Right atrium auricular region (tissue), 2 donors: Measurements from ENCODE around the gene SAG. TPM values are rescaled to one million over a fixed set of nuclear protein-coding genes. Genes with fewer than 3 reads are reported as not detected.

Source experiments
- DNase-seq: peaks from one replicate; pipeline ENCODE4 v3.0.0-alpha.2; 2019; ENCODE audit warnings: low spot score
- H3K27ac ChIP-seq, 2 donors: fragments of 200-600 bp; sonication (generic); 1 replicate in 1 of 2; 2 replicates in 1 of 2; pipeline ENCODE4 v1.5.1; 2016 to 2019
- H3K27me3 ChIP-seq, 2 donors: fragments of 200-600 bp; sonication (generic); one replicate each; pipeline versions ENCODE4 v1.5.1 to v1.6.0; 2017 to 2019
- H3K36me3 ChIP-seq: fragments of 200-600 bp; sonication (generic); one replicate; pipeline ENCODE4 v1.5.1; 2016
- H3K4me1 ChIP-seq, 2 donors: fragments of 200-600 bp; sonication (generic); one replicate each; pipeline versions ENCODE4 v1.5.1 to v1.6.0; 2017 to 2019
- H3K4me3 ChIP-seq, 2 donors: fragments of 200-600 bp; sonication (generic); 1 replicate in 1 of 2; 2 replicates in 1 of 2; pipeline ENCODE4 v1.5.1; 2017 to 2019; ENCODE audit warnings: mild to moderate bottlenecking in 1 of 2, moderate library complexity in 1 of 2
- H3K9me3 ChIP-seq, 2 donors: fragments of 200-600 bp; sonication (generic); one replicate each; pipeline ENCODE4 v1.5.1; 2019
- CTCF ChIP-seq, 2 donors: fragments of 200-600 bp; sonication (generic); IDR thresholded peaks; one replicate each; pipeline ENCODE4 v1.5.1; 2019; ENCODE audit warnings: antibody characterized with exemption in 2 of 2
- total RNA-seq, 2 donors: library from RNA; depleted of rRNA; stranded (reverse); fragments of >200 nt; gene quantifications; one replicate each; pipeline ENCODE4 v1.1.0, GENCODE V29; 2016

The SAG gene
- total RNA-seq, 2 donors from 2014 or later, result 2.9 TPM; not detected in 1

DNA sequence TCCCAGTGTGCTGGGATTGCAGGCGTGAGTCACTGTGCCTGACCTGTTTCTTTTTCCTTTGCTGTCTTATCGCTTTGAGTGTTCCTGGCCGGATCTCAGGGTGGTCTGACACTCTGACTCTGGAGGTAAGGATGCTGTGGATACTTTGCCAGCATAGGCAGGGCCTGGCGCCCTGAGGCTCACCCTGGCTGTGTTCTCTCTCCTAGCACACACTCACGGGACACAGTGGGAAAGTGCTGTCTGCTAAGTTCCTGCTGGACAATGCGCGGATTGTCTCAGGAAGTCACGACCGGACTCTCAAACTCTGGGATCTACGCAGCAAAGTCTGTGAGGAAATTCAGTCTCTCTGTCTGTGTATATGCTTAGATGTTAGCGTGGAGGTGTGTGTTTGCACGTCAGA, 18.0 kb upstream of the SAG start:
- DNase-seq, result no peak
- Histone ChIP-seq H3K4me3 (no peak overlapping the region), H3K4me1 (no peaks in the 10 kb centered on the region), H3K36me3 (peaks cover 69% of the 10 kb centered on the region), H3K27me3 (no peaks in the 10 kb centered on the region), H3K9me3 (no peaks in the 10 kb centered on the region), H3K27ac (no peak overlapping the region)
- no peak for TF ChIP-seq CTCF (IDR thresholded peaks at IDR 0.05)

DNA sequence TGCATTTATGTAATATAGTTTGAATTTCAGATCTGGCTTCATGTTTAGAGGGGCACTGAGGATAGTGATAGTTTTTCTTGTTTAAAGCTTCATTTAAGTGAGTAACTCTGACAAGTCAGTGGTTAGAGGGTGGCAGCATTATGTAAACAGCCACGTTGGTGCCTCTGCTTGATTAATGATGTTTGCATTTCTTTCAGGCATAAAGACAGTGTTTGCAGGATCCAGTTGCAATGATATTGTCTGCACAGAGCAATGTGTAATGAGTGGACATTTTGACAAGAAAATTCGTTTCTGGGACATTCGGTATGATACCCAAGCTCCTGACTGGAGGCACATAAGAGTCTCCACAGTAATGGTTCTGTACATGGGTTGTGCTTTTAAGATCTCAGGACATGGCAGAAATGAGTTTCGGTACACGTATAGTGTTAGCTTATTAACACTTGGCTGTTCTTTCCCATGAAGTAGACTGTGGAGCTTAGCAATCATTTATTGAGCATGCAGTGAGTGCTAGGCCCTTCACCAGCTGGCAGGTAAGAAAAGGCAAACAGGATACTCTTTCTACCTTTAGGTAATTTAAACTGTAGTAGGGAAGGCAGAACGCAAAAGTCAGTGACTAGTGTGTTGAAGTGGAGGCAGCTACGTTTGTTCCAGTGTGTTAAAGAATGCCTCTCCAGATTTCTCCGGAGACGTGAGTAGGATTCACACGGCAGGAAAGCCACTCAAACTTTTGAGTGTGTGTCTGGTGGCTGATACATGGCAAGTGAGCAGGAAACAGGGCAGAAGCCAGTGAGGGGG, 17.4 kb upstream of the SAG start:
- no peak overlapping the region for H3K27ac ChIP-seq
- no peak for TF ChIP-seq CTCF (IDR thresholded peaks at IDR 0.05)
- no peaks in the 10 kb centered on the region for H3K27me3 ChIP-seq
- no peaks in the 10 kb centered on the region for H3K9me3 ChIP-seq
- peaks cover 70% of the 10 kb centered on the region for H3K36me3 ChIP-seq
- no peak for DNase-seq
- no peak overlapping the region for H3K4me3 ChIP-seq
- H3K4me1 ChIP-seq, result no peaks in the 10 kb centered on the region

DNA sequence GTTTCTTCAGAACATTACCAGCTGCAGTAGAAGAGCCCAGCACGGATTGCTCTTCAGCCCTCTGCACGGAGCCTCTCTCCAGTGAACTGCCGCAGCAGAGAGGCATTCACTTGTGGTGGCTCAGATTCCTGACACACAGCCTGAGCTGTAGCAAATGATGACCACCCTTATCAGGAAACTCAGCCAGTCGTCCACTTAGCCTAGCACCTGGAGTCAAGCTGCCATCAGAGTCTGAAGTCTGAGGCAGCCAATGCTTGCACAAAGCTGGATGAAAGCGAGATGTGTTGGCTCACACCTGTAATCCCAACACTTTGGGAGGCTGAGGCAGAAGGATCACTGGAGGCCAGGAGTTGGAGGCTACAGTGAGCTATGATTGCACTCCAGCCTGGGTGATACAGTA, 11.7 kb upstream of the SAG start:
- Histone ChIP-seq H3K4me3 (no peak overlapping the region), H3K9me3 (no peaks in the 10 kb centered on the region), H3K4me1 (no peaks in the 10 kb centered on the region), H3K27ac (no peak overlapping the region), H3K27me3 (no peaks in the 10 kb centered on the region), H3K36me3 (peaks cover 49% of the 10 kb centered on the region)
- no peak for TF ChIP-seq CTCF (IDR thresholded peaks at IDR 0.05)
- DNase-seq, result no peak

DNA sequence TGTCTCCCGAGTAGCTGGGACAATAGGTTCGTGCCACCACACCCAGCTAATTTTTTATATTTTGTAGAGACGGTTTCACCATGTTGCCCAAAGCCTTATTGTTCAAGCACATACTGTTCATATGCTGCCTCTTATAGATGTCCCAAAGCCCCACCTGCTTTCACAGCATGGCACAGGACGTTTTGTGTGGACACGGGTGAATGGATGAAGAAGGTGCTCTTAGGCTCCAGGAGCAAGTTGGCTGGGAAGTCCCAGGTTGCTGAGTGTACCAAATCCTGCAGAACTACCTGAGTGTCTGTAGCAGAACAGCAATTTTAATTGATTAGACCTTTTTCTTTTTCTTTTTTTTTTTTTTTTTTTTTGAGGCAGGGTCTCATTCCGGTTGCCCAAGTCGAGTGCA, 10.5 kb upstream of the SAG start:
- Histone ChIP-seq H3K27ac (no peak overlapping the region), H3K4me3 (no peak overlapping the region), H3K9me3 (no peaks in the 10 kb centered on the region), H3K27me3 (no peaks in the 10 kb centered on the region), H3K4me1 (no peaks in the 10 kb centered on the region), H3K36me3 (peaks cover 37% of the 10 kb centered on the region)
- no peak for DNase-seq
- no peak for TF ChIP-seq CTCF (IDR thresholded peaks at IDR 0.05)

- Histone ChIP-seq H3K4me3 (no peak overlapping the region), H3K27me3 (no peaks in the 10 kb centered on the region), H3K36me3 (peaks cover 6% of the 10 kb centered on the region), H3K27ac (no peak overlapping the region), H3K9me3 (no peaks in the 10 kb centered on the region), H3K4me1 (no peaks in the 10 kb centered on the region)
- DNase-seq, result no peak
- no peak for TF ChIP-seq CTCF (IDR thresholded peaks at IDR 0.05)
These were observed 7.2 kb upstream of the SAG start for GRCh38 chr2:233300401-233300800.

DNA sequence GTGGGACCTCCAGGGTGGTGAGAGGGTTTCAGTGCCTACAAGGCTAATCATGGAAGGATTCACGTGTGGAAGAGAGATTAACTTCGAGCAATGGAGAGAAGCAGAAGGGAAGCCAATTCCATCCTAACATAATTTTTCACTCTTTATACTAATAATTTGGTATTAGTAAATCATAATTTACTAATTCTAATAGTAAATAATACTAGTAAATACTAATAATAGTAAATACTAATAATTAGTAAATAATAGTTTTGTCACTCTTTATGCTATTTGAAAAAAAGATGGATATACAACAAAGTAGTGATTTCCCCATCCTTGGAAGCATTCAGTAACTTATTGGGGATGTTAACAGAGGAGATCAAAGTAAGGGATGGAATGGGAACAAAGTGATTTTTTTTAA, 6.4 kb upstream of the SAG start:
- DNase-seq, result no peak
- Histone ChIP-seq H3K27me3 (no peaks in the 10 kb centered on the region), H3K4me3 (no peak overlapping the region), H3K9me3 (no peaks in the 10 kb centered on the region), H3K36me3 (no peaks in the 10 kb centered on the region), H3K27ac (no peak overlapping the region), H3K4me1 (no peaks in the 10 kb centered on the region)
- no peak for TF ChIP-seq CTCF (IDR thresholded peaks at IDR 0.05)
